Fibroblast of lung (primary cell): ENCODE results near the gene CCDC144A. TPM values are rescaled to one million over a fixed set of nuclear protein-coding genes. Genes with fewer than 3 reads are reported as not detected.
A peak's percentile ranks its signal among the peaks of the same experiment; 100 is the strongest.
"Not testable (repeated sequence)": the region's sequence is repeated elsewhere in the genome, so short reads cannot be mapped to it uniquely, and the experiment has no call there.

Source experiments
- DNase-seq, 2 donors: peaks; one replicate each; pipeline versions ENCODE4 v3.0.0 to v3.0.0-alpha.2; 2010; ENCODE audit warnings: low read depth in 2 of 2
- H2AFZ ChIP-seq: 2 replicates; pipeline ENCODE4 v1.5.1; 2012; ENCODE audit warnings: low read length, control low read depth, inconsistent platforms
- H3K27ac ChIP-seq: 2 replicates; pipeline ENCODE4 v1.5.1; 2011; ENCODE audit warnings: low read length, control low read depth; ENCODE audit not compliant: insufficient read depth
- H3K27me3 ChIP-seq: 2 replicates; pipeline ENCODE4 v1.5.1; 2011; ENCODE audit warnings: mild to moderate bottlenecking, low read length; ENCODE audit not compliant: control insufficient read depth, insufficient read depth
- H3K36me3 ChIP-seq: 2 replicates; pipeline ENCODE4 v1.5.1; 2011; ENCODE audit warnings: low read length; ENCODE audit not compliant: control insufficient read depth, insufficient read depth
- H3K4me1 ChIP-seq: 2 replicates; pipeline ENCODE4 v1.5.1; 2011; ENCODE audit warnings: low read length; ENCODE audit not compliant: control insufficient read depth, insufficient read depth; ENCODE audit errors: extremely low read depth
- H3K4me2 ChIP-seq: 2 replicates; pipeline ENCODE4 v1.5.1; 2011; ENCODE audit warnings: low read length, control low read depth; ENCODE audit not compliant: insufficient read depth; ENCODE audit errors: extremely low read depth
- H3K4me3 ChIP-seq, 4 experiments: fragments of 200-600 bp in 1 of 4; sonication (generic) in 1 of 4; replicated peaks in 1 of 4; 2 replicates each; pipeline ENCODE4 v1.5.1; 2011 to 2016; ENCODE audit warnings: low read length in 4 of 4, low read depth in 3 of 4, mild to moderate bottlenecking in 3 of 4, control low read depth in 2 of 4, inconsistent platforms in 1 of 4, mixed read lengths in 1 of 4; ENCODE audit not compliant: insufficient read depth in 1 of 4; ENCODE audit errors: control extremely low read depth in 1 of 4
- H3K79me2 ChIP-seq: 2 replicates; pipeline ENCODE4 v1.5.1; 2012; ENCODE audit warnings: mild to moderate bottlenecking, low read length, inconsistent platforms; ENCODE audit not compliant: control insufficient read depth, insufficient read depth
- H3K9ac ChIP-seq: 2 replicates; pipeline ENCODE4 v1.5.1; 2011; ENCODE audit warnings: mild to moderate bottlenecking, low read length, control low read depth; ENCODE audit not compliant: insufficient read depth
- H3K9me3 ChIP-seq: 2 replicates; pipeline ENCODE4 v1.5.1; 2012; ENCODE audit warnings: low read depth, low read length; ENCODE audit not compliant: control insufficient read depth, insufficient read depth
- H4K20me1 ChIP-seq: 2 replicates; pipeline ENCODE4 v1.5.1; 2011; ENCODE audit warnings: low read length; ENCODE audit not compliant: control insufficient read depth, insufficient read depth; ENCODE audit errors: extremely low read depth
- polyA plus RNA-seq, 2 donors: library from polyadenylated mRNA; depleted of rRNA in 1 of 2; stranded (reverse) in 1 of 2; unstranded in 1 of 2; fragments of >200 nt; gene quantifications; 2 replicates each; pipeline ENCODE4 v1.2.1, GENCODE V29; 2011 to 2012; ENCODE audit warnings: missing spikeins in 1 of 2
- total RNA-seq: library from RNA; depleted of rRNA; stranded (reverse); fragments of >200 nt; gene quantifications from 2 replicates; pipeline ENCODE4 v1.2.1, GENCODE V29; 2014

The CCDC144A gene
- total and polyA plus RNA-seq, 2 donors (not counting 1 experiment from before 2014, with no cell fraction given): 2.5 to 11.7 TPM

DNA sequence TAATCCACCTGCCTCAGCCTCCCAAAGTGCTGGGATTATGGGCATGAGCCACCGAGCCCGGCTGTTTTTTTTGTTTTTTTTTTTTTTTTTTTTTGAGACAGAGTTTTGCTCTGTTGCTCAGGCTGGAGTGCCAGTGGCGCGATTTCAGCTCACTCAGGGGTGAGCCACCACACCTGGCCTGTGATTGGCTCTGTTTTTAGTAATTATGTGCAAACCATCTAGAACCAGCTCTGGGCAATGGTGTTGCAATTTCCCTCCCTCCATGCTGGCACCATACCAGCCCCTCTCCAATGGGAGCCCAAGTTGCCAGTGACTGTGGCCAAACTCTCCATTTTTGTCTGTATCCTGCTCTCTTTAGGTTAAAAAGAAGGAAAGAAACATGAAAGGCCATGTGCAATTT lies 4.0 kb upstream of the CCDC144A start:
- not testable (repeated sequence) for H3K4me2 ChIP-seq, H4K20me1 ChIP-seq, H3K27me3 ChIP-seq, H3K4me3 ChIP-seq, H2AFZ ChIP-seq, H3K4me1 ChIP-seq, H3K9me3 ChIP-seq, DNase-seq, H3K79me2 ChIP-seq, H3K36me3 ChIP-seq, H3K9ac ChIP-seq, H3K27ac ChIP-seq

DNA sequence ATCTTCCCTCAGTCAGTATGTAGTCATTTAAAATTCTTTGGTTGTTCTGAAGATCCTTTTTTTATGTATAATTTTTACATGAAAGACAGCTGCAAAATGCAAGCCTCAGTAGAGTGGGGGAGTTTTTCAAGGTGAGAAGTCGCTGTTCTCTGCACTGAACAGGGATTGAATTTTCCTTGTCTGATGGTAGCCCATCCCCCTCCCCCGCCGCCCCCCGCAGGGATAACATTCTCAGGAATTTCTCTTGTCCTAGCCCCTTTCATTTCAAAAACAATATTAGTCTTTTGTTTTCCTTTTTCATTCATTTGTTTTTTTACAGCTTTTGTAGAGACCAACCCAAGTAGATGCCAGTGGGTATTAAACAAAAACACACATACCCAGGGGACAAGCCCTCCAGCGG lies 2.9 kb upstream of the CCDC144A start:
- not testable (repeated sequence) for H3K4me1 ChIP-seq, H3K9me3 ChIP-seq, H3K4me2 ChIP-seq, H3K9ac ChIP-seq, H2AFZ ChIP-seq, H3K27ac ChIP-seq, H3K27me3 ChIP-seq, H4K20me1 ChIP-seq, H3K36me3 ChIP-seq, H3K4me3 ChIP-seq, DNase-seq, H3K79me2 ChIP-seq

GRCh38 chr17:16690447-16690846 lies 406 bp downstream of the CCDC144A start:
- not testable (repeated sequence) for H3K4me3 ChIP-seq, H3K4me1 ChIP-seq, H4K20me1 ChIP-seq

DNA sequence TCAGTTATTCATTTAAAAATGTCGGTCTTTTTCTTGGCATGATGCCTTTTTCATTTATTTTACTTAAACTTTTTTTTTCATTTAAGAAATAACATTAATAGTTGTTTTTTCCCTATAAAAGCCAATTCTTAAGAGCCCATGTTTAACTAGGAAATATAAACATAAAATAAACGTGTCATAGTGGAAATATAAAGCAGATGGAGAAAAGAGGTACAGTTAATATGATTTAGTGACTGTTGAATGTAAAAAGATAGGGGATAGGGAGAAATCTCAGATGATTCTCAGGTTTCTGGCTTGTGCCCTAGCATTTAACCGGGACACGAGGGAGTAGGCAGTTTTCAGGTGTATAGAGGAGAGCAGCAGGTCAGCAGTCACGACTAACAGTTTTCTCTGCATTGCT lies 7.6 kb downstream of the CCDC144A start:
- not testable (repeated sequence) for H3K27ac ChIP-seq, H3K36me3 ChIP-seq, H3K4me2 ChIP-seq, H3K9ac ChIP-seq, H3K9me3 ChIP-seq, DNase-seq, H3K27me3 ChIP-seq, H4K20me1 ChIP-seq, H3K79me2 ChIP-seq, H3K4me1 ChIP-seq, H2AFZ ChIP-seq, H3K4me3 ChIP-seq

More at GRCh38 chr17:16690447-16690846, 406 bp downstream of the CCDC144A start:
- H3K79me2 ChIP-seq, H3K27me3 ChIP-seq, H3K27ac ChIP-seq, H3K9me3 ChIP-seq, DNase-seq, H3K36me3 ChIP-seq, H2AFZ ChIP-seq, H3K9ac ChIP-seq, H3K4me2 ChIP-seq: not testable (repeated sequence)

- H3K4me3 ChIP-seq, H3K79me2 ChIP-seq, H3K36me3 ChIP-seq, H3K9ac ChIP-seq, H3K9me3 ChIP-seq, H2AFZ ChIP-seq, H4K20me1 ChIP-seq, H3K27me3 ChIP-seq, H3K4me2 ChIP-seq, H3K27ac ChIP-seq, H3K4me1 ChIP-seq: not testable (repeated sequence)
- peak in 1 of 2 donors; percentile 8 for DNase-seq
Observed at GRCh38 chr17:16745492-16746203, 55.6 kb downstream of the CCDC144A start.

DNA sequence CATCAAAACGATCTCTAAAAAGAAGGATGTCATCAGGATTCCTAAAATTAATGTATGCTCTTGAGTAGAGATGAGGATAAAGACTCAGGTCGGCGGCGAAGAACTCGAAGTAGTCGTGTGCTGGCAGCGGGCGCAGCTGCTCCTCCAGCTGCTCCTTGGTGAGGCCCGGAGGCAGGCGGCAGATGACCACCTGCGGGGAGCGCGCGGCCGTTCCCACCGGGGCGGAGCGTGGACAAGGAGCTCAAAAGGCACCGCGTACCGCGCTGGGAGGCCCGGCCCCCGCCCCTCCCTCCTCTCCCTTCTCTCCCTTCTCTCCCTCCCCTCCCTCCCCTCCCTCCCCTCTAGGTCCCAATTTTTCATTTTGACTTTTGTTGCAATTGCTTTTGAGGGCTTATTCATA lies 56.5 kb downstream of the CCDC144A start:
- H3K27ac ChIP-seq, H3K36me3 ChIP-seq, H3K79me2 ChIP-seq, H2AFZ ChIP-seq, H4K20me1 ChIP-seq, H3K4me3 ChIP-seq, H3K9me3 ChIP-seq, H3K4me1 ChIP-seq, H3K4me2 ChIP-seq, H3K27me3 ChIP-seq, DNase-seq, H3K9ac ChIP-seq: not testable (repeated sequence)

GRCh38 chr17:16750515-16750914 lies 60.5 kb downstream of the CCDC144A start:
- not testable (repeated sequence) for H4K20me1 ChIP-seq

More at GRCh38 chr17:16750515-16750914, 60.5 kb downstream of the CCDC144A start:
- DNase-seq, H3K36me3 ChIP-seq, H3K79me2 ChIP-seq, H3K4me3 ChIP-seq, H3K27me3 ChIP-seq, H2AFZ ChIP-seq, H3K9me3 ChIP-seq, H3K4me1 ChIP-seq, H3K9ac ChIP-seq, H3K4me2 ChIP-seq, H3K27ac ChIP-seq: not testable (repeated sequence)
